SU-DHL-6 (cell line): Measurements from ENCODE around the gene SSR3.

Source experiments
- H2AFZ ChIP-seq: fragments of 200-600 bp; sonication (generic); 2 replicates; pipeline ENCODE4 v1.6.1; 2014; ENCODE audit warnings: low read depth, mild to moderate bottlenecking, moderate library complexity, mixed read lengths, antibody characterized with exemption, low read length; ENCODE audit not compliant: severe bottlenecking
- H3F3A ChIP-seq: fragments of 200-600 bp; shearing (Covaris generic); 2 replicates; pipeline ENCODE4 v1.6.0; 2016; ENCODE audit warnings: antibody characterized with exemption, mild to moderate bottlenecking; ENCODE audit not compliant: insufficient read depth
- H3K27ac ChIP-seq: fragments of 200-600 bp; sonication (generic); 2 replicates; pipeline ENCODE4 v1.5.1; 2016; ENCODE audit warnings: low read depth, mild to moderate bottlenecking, low read length, moderate library complexity, mixed read lengths
- H3K27me3 ChIP-seq: fragments of 200-600 bp; sonication (generic), shearing (Covaris generic); 2 replicates; pipeline ENCODE4 v1.6.0; 2014; ENCODE audit warnings: mild to moderate bottlenecking, low read length
- H3K36me3 ChIP-seq: fragments of 200-600 bp; sonication (generic); 2 replicates; pipeline ENCODE4 v1.6.1; 2014; ENCODE audit warnings: mild to moderate bottlenecking, low read length, mixed read lengths
- H3K4me2 ChIP-seq: fragments of 300-600, 200-600 bp; shearing (Covaris generic), sonication (generic); 2 replicates; pipeline ENCODE4 v1.6.0; 2014; ENCODE audit warnings: low read length, low read depth, mild to moderate bottlenecking; ENCODE audit not compliant: poor library complexity, severe bottlenecking
- H3K4me3 ChIP-seq: fragments of 200-600 bp; sonication (generic); 2 replicates; pipeline ENCODE4 v1.5.1; 2014; ENCODE audit warnings: antibody characterized with exemption, low read length, mild to moderate bottlenecking, mixed read lengths; ENCODE audit not compliant: insufficient read depth, poor library complexity, severe bottlenecking
- H3K79me2 ChIP-seq: fragments of 200-600 bp; sonication (generic); 2 replicates; pipeline ENCODE4 v1.6.1; 2014; ENCODE audit warnings: mild to moderate bottlenecking, low read length, moderate library complexity; ENCODE audit not compliant: insufficient read depth
- H3K9ac ChIP-seq: fragments of 200-600 bp; sonication (generic); 2 replicates; pipeline ENCODE4 v1.7.0; 2014; ENCODE audit warnings: mild to moderate bottlenecking, low read length
- H3K9me2 ChIP-seq: fragments of 200-600 bp; sonication (generic); replicated peaks from 2 replicates; pipeline ENCODE4 v1.6.1; 2014; ENCODE audit warnings: low read length; ENCODE audit not compliant: insufficient read depth
- H3K9me3 ChIP-seq: fragments of 200-600 bp; sonication (generic); 2 replicates; pipeline ENCODE4 v1.6.1; 2014; ENCODE audit warnings: low read length, mixed read lengths; ENCODE audit not compliant: insufficient read depth
- H4K20me1 ChIP-seq: fragments of 200-600 bp; sonication (generic); 2 replicates; pipeline ENCODE4 v1.6.1; 2014; ENCODE audit warnings: low read depth, mild to moderate bottlenecking, antibody characterized with exemption, low read length, moderate library complexity, mixed read lengths
- EZH2phosphoT487 ChIP-seq: fragments of 200-600 bp; sonication (generic), shearing (Covaris generic); conservative IDR thresholded peaks from 2 replicates; pipeline ENCODE4 v1.6.1; 2018; ENCODE audit warnings: mild to moderate bottlenecking, antibody characterized with exemption, low read length, moderate library complexity, mixed read lengths
- TF ChIP-seq, protein P1 (sequence below): fragments of 200-600 bp; sonication (generic); IDR thresholded peaks from one replicate; pipeline ENCODE4 v1.5.1; 2017; ENCODE audit warnings: antibody characterized with exemption, mild to moderate bottlenecking, low read length, moderate library complexity; ENCODE audit not compliant: insufficient read depth, poor library complexity, severe bottlenecking

The SSR3 gene

DNA sequence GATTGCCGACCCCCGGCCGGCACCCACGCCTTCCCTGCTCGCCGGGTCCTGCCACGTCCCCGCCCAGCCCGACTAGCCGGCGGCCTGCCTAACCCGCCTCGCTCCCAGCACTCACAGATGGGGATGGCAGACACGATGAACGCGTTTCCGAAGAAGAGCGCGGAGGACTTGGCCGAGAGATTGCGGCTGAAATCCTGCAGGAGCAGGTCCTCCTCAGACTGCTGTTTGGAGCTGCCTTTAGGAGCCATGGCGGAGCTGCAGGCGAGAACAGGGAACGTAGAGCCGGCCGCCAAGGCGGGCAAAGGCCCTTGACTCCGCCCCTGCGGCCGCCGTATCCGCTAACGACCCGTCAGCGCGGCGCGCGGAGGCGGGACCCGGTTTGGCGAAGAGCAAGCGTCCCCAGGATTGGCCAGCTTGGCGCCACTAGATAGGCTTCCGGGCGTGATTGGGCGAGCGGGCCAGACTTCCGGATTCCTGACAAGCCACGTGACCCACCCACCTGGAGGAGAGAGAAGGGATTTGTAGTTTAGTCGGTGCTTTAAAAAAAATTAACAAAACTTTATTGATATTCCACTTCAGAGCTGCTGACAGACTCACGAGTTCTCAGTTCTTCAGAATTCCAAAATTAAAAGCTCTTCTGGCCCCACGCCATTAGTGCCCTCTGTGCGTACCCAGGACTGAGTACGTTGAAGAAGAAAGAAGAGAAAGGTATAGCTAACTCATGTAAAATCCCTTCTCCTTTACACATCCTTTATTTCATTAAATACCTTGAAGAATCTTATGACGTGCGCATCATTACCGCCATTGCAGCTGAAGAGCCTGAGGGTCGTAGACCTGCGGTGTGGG, at the start of gene SSR3:
Gene SSR3, minus strand, starts transcription at position 276 of the 846 bp plus-strand sequence. Its CDS starts 28 bp downstream, at position 248.
- Histone ChIP-seq H4K20me1 (no peaks in the 10 kb centered on the region; the same call in 1 of the 2 replicates), H3K36me3 (peaks cover 15% of the 10 kb centered on the region), H3K9me2 (no peaks in the 10 kb centered on the region), H3K27ac (peak within 1 kb of the TSS; percentile 31), H3K79me2 (peaks cover 48% of the 10 kb centered on the region), H3F3A (no peaks in the 10 kb centered on the region), H3K4me2 (peak within 1 kb of the TSS; percentile 94), H3K4me3 (peak within 1 kb of the TSS; percentile 96), H3K9me3 (no peaks in the 10 kb centered on the region), H3K27me3 (no peaks in the 10 kb centered on the region), H3K9ac (peak within 1 kb of the TSS; percentile 93), H2AFZ (peak within 1 kb of the TSS; percentile 98)
- TF ChIP-seq, protein P1, sequence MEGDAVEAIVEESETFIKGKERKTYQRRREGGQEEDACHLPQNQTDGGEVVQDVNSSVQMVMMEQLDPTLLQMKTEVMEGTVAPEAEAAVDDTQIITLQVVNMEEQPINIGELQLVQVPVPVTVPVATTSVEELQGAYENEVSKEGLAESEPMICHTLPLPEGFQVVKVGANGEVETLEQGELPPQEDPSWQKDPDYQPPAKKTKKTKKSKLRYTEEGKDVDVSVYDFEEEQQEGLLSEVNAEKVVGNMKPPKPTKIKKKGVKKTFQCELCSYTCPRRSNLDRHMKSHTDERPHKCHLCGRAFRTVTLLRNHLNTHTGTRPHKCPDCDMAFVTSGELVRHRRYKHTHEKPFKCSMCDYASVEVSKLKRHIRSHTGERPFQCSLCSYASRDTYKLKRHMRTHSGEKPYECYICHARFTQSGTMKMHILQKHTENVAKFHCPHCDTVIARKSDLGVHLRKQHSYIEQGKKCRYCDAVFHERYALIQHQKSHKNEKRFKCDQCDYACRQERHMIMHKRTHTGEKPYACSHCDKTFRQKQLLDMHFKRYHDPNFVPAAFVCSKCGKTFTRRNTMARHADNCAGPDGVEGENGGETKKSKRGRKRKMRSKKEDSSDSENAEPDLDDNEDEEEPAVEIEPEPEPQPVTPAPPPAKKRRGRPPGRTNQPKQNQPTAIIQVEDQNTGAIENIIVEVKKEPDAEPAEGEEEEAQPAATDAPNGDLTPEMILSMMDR: no peak
- TF ChIP-seq EZH2phosphoT487: no peak

DNA sequence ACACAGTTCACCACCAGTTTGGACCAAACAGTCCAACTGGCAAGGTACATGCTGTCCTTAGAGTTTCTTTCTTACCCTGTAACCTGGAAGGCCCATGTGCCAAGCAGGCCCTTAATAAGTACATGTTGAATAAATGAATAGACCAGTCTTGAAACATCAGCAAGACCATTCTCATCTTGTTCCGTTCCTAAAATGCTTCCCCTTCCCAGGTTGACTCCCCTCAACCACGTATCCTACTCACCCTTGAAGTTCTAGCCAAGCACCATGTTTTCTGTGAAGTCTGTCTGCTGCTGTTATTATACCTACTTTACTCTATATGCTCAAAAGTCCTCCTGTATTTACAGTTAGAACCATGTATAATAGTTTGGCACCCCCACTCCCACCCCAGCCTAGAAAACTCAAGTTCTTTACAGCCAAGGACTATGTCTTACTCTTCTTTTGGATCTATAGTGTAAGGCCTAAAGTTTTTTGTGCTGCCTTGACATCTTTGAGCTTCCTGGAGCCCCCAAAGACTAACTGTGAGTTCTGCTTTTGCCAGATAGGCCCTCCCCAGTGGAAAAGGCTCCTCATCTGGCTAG, 49.2 kb upstream of the SSR3 start:
- Histone ChIP-seq H3K4me2 (no peak overlapping the region), H4K20me1 (no peaks in the 10 kb centered on the region), H3K4me3 (no peak overlapping the region), H3K36me3 (no peaks in the 10 kb centered on the region), H2AFZ (no peak overlapping the region), H3K79me2 (no peaks in the 10 kb centered on the region), H3K9ac (no peak overlapping the region), H3K9me3 (no peaks in the 10 kb centered on the region), H3K27me3 (no peaks in the 10 kb centered on the region), H3K9me2 (no peaks in the 10 kb centered on the region), H3K27ac (no peak overlapping the region), H3F3A (no peaks in the 10 kb centered on the region)
- no peak for TF ChIP-seq EZH2phosphoT487
- TF ChIP-seq, protein P1: no peak

DNA sequence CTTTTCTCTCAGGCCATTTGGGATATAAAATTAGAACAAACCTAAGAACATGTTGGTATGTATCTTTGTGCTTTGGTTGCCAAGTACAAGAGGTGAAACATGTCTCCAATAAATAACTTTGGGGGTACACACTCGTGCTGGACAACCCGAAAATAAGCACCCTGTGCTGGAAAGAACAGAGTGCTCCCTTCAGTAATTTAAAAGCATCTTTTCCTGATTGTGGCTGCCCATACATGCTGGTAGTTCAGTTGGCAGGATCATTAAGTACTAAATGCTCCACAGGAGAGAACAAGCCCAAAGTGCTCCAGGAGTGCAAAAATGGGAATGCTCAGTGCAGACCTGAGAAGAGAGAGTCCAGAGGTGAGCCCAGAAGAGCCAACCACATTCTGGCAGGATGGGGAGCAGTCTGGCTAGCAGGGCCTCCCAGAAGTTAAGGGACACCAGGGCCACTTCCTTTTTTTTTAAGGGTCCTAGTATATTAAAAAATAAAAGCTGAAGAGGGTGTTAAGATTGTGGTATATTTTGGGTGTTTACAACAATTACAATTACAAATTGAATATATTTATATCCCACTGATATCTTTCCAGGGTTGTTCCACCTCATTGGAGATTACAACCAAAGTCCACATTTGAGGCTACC, 48.6 kb upstream of the SSR3 start:
- Histone ChIP-seq H4K20me1 (no peaks in the 10 kb centered on the region), H3K9ac (no peak overlapping the region), H3K4me3 (no peak overlapping the region), H2AFZ (no peak overlapping the region), H3F3A (no peaks in the 10 kb centered on the region), H3K36me3 (no peaks in the 10 kb centered on the region), H3K27me3 (no peaks in the 10 kb centered on the region), H3K4me2 (no peak overlapping the region), H3K9me3 (no peaks in the 10 kb centered on the region), H3K79me2 (no peaks in the 10 kb centered on the region), H3K9me2 (no peaks in the 10 kb centered on the region), H3K27ac (no peak overlapping the region)
- TF ChIP-seq, protein P1: no peak
